Right lobe of liver (tissue), 4 donors: ENCODE measurements around the gene NADSYN1.

ENCODE experiments used
- CTCF ChIP-seq, 4 donors: fragments of 200-600 bp in 3 of 4; fragments of 450-650 bp in 1 of 4; IDR thresholded peaks; one replicate each; pipeline versions ENCODE4 v1.5.1 to v1.8.0; 2016 to 2022; ENCODE audit warnings: antibody characterized with exemption in 4 of 4, mild to moderate bottlenecking in 2 of 4
- POLR2A ChIP-seq: fragments of 450-650 bp; IDR thresholded peaks from one replicate; pipeline ENCODE4 v1.6.1; 2017; ENCODE audit warnings: antibody characterized with exemption, mild to moderate bottlenecking
- donor health status: DM: no; HTN: no; CAD: no.
- donor health status: DM: no; HTN: no; CAD: no.
- donor health status: DM: no; HTN: yes; CAD: no.

GRCh38 chr11:71466358-71466757, 13.4 kb downstream of the NADSYN1 start:
- TF ChIP-seq POLR2A (no peak), CTCF (IDR thresholded peaks at IDR 0.05) (no peak)
